ENCODE measurements around the gene PTPN6. TPM values are rescaled to one million over a fixed set of nuclear protein-coding genes. Genes with fewer than 3 reads are reported as not detected.

PTPN6 gene
- polyA plus RNA-seq, 1 donor from 2014 or later = not detected

DNA sequence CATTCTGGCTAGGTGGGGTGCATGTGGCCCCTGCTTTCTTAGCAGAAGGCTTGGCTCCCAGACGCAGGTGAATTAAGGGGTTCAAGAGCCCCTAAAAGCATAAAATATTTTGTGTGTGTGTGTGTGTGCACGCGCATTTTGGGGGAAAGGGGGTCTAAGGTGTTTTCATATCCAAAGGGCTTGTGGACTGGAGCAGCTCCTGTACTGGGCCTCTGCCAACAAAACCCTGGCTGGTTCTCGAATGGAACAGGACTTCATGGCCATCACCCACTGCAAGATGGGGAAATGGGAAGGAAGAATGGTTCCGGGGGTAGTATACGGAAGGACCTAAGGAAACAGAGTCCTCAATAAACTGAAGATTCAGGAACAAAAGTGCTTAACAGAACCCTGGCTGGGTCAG, 27.3 kb upstream of the PTPN6 start:
- H2AFZ ChIP-seq (ENCODE audit: low read depth, low read length) = no peak overlapping the region
- peaks cover 8% of the 10 kb centered on the region for H3F3A ChIP-seq (ENCODE audit: insufficient read depth, low read length, poor library complexity, severe bottlenecking)
- TF ChIP-seq SMC3 (conservative IDR thresholded peaks at IDR 0.05; ENCODE audit: poor library complexity) (no peak), EP300 (conservative IDR thresholded peaks at IDR 0.05; ENCODE audit: poor library complexity, severe bottlenecking) (no peak), EZH2 (IDR thresholded peaks at IDR 0.05; ENCODE audit: borderline replicate concordance, insufficient read depth, low read length, poor library complexity, severe bottlenecking) (no peak), TAF1 (IDR thresholded peaks at IDR 0.05; ENCODE audit: low read depth) (no peak), RAD21 (conservative IDR thresholded peaks at IDR 0.05) (no peak), MXI1 (conservative IDR thresholded peaks at IDR 0.05; ENCODE audit: poor library complexity, severe bottlenecking) (no peak)
- H3K9me2 ChIP-seq (ENCODE audit: insufficient read depth, low read length) = no peaks in the 10 kb centered on the region
- H3K4me2 ChIP-seq (ENCODE audit: low read length) = no peak overlapping the region
- peak overlapping the region; percentile 98 for H3K9ac ChIP-seq (ENCODE audit: low read length)
- no peaks in the 10 kb centered on the region for H3K9me3 ChIP-seq (ENCODE audit: low read length)
- H3K79me2 ChIP-seq (replicated peaks; ENCODE audit: insufficient read depth, low read length) = peaks cover 6% of the 10 kb centered on the region
- peak overlapping the region; percentile 94 for H3K27ac ChIP-seq (ENCODE audit: low read length)
- H4K20me1 ChIP-seq (ENCODE audit: insufficient read depth) = no peaks in the 10 kb centered on the region
- no peaks in the 10 kb centered on the region for H3K27me3 ChIP-seq (ENCODE audit: insufficient read depth, low read depth, low read length)
- H3K4me3 ChIP-seq (ENCODE audit: low read length) = no peak overlapping the region
- H3K36me3 ChIP-seq (ENCODE audit: insufficient read depth, low read length) = no peaks in the 10 kb centered on the region

DNA sequence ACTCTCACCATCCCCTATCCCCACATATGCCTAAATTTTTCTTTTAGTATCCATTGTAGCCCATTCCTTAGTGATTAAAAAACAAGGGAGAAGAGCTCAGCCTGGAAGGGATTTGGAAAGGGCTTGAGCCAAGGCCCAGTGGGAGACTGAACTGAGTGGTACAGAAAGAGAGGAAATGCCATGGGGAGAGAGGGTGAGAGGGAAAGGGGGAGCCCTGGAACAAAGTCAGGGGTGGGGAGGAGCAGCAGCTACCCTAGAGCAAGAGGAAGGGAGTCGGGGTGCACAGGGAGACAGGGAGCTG, 26.0 kb upstream of the PTPN6 start:
- Histone ChIP-seq H2AFZ (ENCODE audit: low read depth, low read length) (no peak overlapping the region), H3K9ac (ENCODE audit: low read length) (peak overlapping the region; percentile 98)

More for the DNA sequence above, 26.0 kb upstream of the PTPN6 start:
- Histone ChIP-seq H3K79me2 (replicated peaks; ENCODE audit: insufficient read depth, low read length) (peaks cover 19% of the 10 kb centered on the region), H3K27me3 (ENCODE audit: insufficient read depth, low read depth, low read length) (no peaks in the 10 kb centered on the region), H3K9me3 (ENCODE audit: low read length) (no peaks in the 10 kb centered on the region), H3K4me2 (ENCODE audit: low read length) (peak overlapping the region; percentile 63), H4K20me1 (ENCODE audit: insufficient read depth) (no peaks in the 10 kb centered on the region), H3K4me3 (ENCODE audit: low read length) (peak overlapping the region; percentile 70), H3K27ac (ENCODE audit: low read length) (peak overlapping the region; percentile 94), H3K36me3 (ENCODE audit: insufficient read depth, low read length) (no peaks in the 10 kb centered on the region), H3F3A (ENCODE audit: insufficient read depth, low read length, poor library complexity, severe bottlenecking) (peaks cover 8% of the 10 kb centered on the region), H3K9me2 (ENCODE audit: insufficient read depth, low read length) (no peaks in the 10 kb centered on the region)
- TF ChIP-seq EP300 (conservative IDR thresholded peaks at IDR 0.05; ENCODE audit: poor library complexity, severe bottlenecking) (no peak), MXI1 (conservative IDR thresholded peaks at IDR 0.05; ENCODE audit: poor library complexity, severe bottlenecking) (no peak), SMC3 (conservative IDR thresholded peaks at IDR 0.05; ENCODE audit: poor library complexity) (no peak), POLR2AphosphoS5 (IDR thresholded peaks at IDR 0.05) (no peak), RAD21 (conservative IDR thresholded peaks at IDR 0.05) (no peak), EZH2 (IDR thresholded peaks at IDR 0.05; ENCODE audit: borderline replicate concordance, insufficient read depth, low read length, poor library complexity, severe bottlenecking) (no peak)
- TF ChIP-seq, protein P1, sequence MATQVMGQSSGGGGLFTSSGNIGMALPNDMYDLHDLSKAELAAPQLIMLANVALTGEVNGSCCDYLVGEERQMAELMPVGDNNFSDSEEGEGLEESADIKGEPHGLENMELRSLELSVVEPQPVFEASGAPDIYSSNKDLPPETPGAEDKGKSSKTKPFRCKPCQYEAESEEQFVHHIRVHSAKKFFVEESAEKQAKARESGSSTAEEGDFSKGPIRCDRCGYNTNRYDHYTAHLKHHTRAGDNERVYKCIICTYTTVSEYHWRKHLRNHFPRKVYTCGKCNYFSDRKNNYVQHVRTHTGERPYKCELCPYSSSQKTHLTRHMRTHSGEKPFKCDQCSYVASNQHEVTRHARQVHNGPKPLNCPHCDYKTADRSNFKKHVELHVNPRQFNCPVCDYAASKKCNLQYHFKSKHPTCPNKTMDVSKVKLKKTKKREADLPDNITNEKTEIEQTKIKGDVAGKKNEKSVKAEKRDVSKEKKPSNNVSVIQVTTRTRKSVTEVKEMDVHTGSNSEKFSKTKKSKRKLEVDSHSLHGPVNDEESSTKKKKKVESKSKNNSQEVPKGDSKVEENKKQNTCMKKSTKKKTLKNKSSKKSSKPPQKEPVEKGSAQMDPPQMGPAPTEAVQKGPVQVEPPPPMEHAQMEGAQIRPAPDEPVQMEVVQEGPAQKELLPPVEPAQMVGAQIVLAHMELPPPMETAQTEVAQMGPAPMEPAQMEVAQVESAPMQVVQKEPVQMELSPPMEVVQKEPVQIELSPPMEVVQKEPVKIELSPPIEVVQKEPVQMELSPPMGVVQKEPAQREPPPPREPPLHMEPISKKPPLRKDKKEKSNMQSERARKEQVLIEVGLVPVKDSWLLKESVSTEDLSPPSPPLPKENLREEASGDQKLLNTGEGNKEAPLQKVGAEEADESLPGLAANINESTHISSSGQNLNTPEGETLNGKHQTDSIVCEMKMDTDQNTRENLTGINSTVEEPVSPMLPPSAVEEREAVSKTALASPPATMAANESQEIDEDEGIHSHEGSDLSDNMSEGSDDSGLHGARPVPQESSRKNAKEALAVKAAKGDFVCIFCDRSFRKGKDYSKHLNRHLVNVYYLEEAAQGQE (IDR thresholded peaks at IDR 0.05; ENCODE audit: borderline replicate concordance) = peak; percentile 23
- TF ChIP-seq, protein P2, sequence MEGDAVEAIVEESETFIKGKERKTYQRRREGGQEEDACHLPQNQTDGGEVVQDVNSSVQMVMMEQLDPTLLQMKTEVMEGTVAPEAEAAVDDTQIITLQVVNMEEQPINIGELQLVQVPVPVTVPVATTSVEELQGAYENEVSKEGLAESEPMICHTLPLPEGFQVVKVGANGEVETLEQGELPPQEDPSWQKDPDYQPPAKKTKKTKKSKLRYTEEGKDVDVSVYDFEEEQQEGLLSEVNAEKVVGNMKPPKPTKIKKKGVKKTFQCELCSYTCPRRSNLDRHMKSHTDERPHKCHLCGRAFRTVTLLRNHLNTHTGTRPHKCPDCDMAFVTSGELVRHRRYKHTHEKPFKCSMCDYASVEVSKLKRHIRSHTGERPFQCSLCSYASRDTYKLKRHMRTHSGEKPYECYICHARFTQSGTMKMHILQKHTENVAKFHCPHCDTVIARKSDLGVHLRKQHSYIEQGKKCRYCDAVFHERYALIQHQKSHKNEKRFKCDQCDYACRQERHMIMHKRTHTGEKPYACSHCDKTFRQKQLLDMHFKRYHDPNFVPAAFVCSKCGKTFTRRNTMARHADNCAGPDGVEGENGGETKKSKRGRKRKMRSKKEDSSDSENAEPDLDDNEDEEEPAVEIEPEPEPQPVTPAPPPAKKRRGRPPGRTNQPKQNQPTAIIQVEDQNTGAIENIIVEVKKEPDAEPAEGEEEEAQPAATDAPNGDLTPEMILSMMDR (IDR thresholded peaks at IDR 0.05; ENCODE audit: poor library complexity, severe bottlenecking) = no peak
